ENCODE results near the gene RAP2B. TPM values are rescaled to one million over a fixed set of nuclear protein-coding genes. Genes with fewer than 3 reads are reported as not detected.

Gene RAP2B
- total and polyA plus RNA-seq, 2 of the 13 experiments (the other 11 are each of a cell fraction or from before 2014, with no cell fraction given), result 6.4 to 7.1 TPM

GRCh38 chr3:153161138-153161713 is 800 bp upstream of the RAP2B start (continued):
- TF ChIP-seq HNF1A (IDR thresholded peaks at IDR 0.05; ENCODE audit: low read depth) (no peak), HNF1A (CRISPR knock-in tag; IDR thresholded peaks at IDR 0.05; ENCODE audit: borderline replicate concordance) (0 out of 2 replicates have a peak, but pooled peaks have one; percentile 8), HNF4G (IDR thresholded peaks at IDR 0.05; ENCODE audit: borderline replicate concordance, low read depth, low read length) (no peak), HNF4G (CRISPR knock-in tag; IDR thresholded peaks at IDR 0.05; ENCODE audit: borderline replicate concordance, low read depth) (no peak), SP5 (CRISPR knock-in tag; IDR thresholded peaks at IDR 0.05; ENCODE audit: borderline replicate concordance, low read depth) (peak; percentile 67), ARID3A (IDR thresholded peaks at IDR 0.05; ENCODE audit: low read depth, low read length) (peak; percentile 16; the same call in 1 of the 2 replicates), PHF21A (CRISPR knock-in tag; IDR thresholded peaks at IDR 0.05) (peak; percentile 80), DR1 (CRISPR knock-in tag; IDR thresholded peaks at IDR 0.05) (peak; percentile 63), ZNF878 (CRISPR knock-in tag; IDR thresholded peaks at IDR 0.05) (peak; percentile 45; the same call in 1 of the 2 replicates), ZBTB43 (CRISPR knock-in tag; conservative IDR thresholded peaks at IDR 0.05) (peak; percentile 50; the same call in 1 of the 2 replicates), MED1 (CRISPR knock-in tag; IDR thresholded peaks at IDR 0.05) (peak; percentile 52; the same call in 1 of the 2 replicates), TFAP4 (IDR thresholded peaks at IDR 0.05; ENCODE audit: borderline replicate concordance, low read depth) (peak; percentile 96), ZNF205 (CRISPR knock-in tag; IDR thresholded peaks at IDR 0.05) (0 out of 2 replicates have a peak, but pooled peaks have one; percentile 2), POLR2A (IDR thresholded peaks at IDR 0.05; ENCODE audit: insufficient read depth in 1 of 2, low read depth in 2 of 2, low read length in 2 of 2) (peak in 1 of 2 experiments; percentile 34; a peak in 1 of 4 replicates), HMGXB4 (CRISPR knock-in tag; IDR thresholded peaks at IDR 0.05; ENCODE audit: borderline replicate concordance in 1 of 2, low read depth in 1 of 2) (no peak; a peak in 1 of 4 replicates), SP140L (CRISPR knock-in tag; IDR thresholded peaks at IDR 0.05; ENCODE audit: borderline replicate concordance) (0 out of 2 replicates have a peak, but pooled peaks have one; percentile 6), ONECUT2 (CRISPR knock-in tag; IDR thresholded peaks at IDR 0.05) (no peak), SIN3A (IDR thresholded peaks at IDR 0.05; ENCODE audit: borderline replicate concordance, low read depth, low read length) (peak; percentile 53; the same call in 1 of the 2 replicates), ZNF816 (CRISPR knock-in tag; IDR thresholded peaks at IDR 0.05; ENCODE audit: borderline replicate concordance) (peak; percentile 72; the same call in 1 of the 2 replicates)
